GM18517 (cell line): ENCODE measurements around the gene COTL1.

Source experiments
- ATAC-seq: cut with Tn5 transposase; IDR thresholded peaks from one replicate; pipeline ENCODE4 v1.9.1; 2021; ENCODE audit warnings: mild to moderate bottlenecking, moderate library complexity; ENCODE audit not compliant: unreplicated experiment

The COTL1 gene, protein sequence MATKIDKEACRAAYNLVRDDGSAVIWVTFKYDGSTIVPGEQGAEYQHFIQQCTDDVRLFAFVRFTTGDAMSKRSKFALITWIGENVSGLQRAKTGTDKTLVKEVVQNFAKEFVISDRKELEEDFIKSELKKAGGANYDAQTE

DNA sequence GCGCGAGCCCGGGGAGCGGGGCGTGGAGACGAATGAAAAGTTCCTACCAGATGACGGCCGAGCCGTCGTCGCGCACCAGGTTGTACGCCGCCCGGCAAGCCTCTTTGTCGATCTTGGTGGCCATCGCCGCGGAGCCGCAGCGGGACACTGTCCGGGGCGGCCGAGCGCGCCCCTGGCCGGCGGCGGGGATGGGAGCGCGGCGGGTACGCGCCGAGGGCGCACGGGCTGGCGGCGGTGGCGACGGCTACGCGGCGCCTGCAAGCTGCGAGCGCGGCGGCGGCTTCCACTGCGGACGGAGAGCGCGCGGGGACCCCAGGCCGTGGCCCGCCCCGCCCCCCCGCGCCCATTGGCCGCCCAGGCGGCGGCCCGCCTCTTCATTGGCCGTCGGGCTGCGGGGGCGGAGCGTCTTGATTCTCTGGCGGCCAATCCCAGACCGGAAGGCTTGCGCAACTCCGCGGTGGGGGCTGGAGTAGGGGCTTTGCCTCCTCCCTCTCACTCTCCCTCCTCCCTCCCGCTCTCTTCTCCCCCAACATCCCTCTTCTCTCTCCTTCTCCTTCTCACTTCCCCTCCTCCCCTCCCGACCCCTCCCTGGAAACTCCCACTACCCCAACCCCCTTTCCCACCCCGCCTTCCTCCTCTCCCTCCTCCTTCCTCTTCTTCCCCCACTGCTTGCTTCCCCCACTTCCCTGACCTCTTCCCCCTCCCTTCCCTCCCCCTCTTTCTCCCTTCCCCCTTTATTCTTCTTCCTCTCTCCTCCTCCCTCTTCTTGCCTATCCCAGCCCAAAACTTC, at the start of gene COTL1:
TSS of gene COTL1 (minus strand) at position 288 of the 790 bp plus-strand sequence. CDS start at position 124, 164 bp downstream.
- ATAC-seq, result peak; percentile 70

DNA sequence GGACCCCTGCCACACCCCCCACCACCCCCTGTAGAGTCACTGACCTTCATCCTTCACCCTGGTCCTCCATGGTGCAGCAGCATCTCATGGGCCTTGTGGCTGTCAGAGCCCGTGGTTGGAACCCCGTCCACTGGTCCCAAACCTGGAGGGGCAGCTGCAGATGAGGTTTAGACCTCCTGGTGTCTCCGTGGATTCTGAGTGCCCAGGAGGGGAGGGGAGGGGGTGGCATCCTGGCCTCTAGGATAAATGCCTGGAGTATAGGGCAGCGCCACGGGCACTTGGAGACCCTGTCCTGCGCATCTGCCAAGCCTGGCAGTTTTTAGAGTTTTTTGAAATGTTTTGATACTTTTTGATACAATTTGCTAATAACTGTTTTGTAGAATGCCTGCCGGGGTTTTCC, 48.0 kb upstream of the COTL1 start:
- no peak for ATAC-seq

DNA sequence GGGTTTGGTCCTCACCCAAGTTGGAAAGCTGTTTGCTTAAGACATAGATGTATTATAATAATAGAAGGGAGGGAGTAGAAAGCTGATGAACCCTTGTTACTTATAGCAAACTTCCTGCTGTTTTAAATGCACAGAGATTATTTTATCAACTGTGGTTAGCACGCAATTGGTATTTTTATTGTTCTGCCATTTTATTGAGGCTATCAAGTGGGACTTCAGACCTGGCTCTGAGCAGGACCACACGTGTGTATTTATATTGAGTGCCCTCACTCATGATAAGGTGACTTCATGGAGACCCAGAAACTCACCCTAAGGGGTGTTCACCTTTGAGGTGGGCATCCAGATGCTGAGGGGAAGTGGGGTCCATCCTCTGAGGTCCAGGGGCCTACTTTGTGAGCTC, 47.5 kb upstream of the COTL1 start:
- ATAC-seq, result no peak

DNA sequence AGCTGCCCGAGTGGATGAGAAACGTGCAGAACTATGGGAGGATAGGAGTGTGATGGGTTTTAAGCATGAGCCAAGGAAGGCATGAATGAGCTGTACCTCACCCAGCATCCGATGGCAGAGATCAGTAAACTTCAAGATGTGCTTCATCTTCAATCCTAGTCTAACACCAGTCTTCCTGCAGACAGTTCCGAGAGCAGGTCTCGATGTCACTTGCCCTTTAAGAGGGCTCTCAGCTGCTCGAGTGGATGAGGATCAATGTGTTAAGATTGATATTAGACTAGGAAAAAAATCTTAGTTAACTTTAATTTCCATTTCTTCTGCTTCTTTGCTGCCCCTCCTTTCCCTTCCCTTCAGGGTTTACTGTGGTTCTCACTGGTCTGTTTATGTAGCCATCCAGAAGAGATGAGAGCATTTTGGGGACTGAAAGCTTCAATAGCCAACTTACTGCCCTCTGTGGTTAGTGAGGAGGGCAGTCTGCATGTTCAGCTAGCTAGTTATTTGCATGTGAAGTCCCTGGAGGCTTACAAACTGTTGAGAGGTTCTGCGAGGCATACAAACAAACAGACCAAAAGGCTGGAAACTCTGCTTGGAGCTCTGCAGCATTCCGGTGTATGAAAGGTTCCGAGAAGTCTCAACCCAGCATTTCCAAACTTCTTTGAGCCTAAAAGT, 45.7 kb upstream of the COTL1 start:
- peak; percentile 86 for ATAC-seq

DNA sequence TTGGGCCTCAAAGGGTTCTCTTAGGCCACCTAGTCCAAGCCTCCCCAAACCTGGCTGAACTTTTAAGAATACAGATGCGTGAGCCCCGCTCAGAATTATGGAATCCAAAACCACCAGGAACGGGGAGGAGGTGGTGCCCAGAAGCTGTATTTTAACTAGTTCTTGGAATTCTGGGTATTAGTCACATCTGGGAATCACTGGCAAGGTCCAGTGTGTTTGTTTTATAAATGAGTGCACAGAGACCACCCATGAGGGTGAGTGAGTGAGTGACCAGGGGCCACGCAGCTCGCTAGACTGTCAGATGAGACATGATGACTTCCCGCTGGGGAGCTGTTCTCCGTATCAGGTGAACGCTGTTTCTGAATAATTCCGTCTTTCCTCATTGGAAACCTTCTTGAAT, 44.6 kb upstream of the COTL1 start:
- no peak for ATAC-seq

DNA sequence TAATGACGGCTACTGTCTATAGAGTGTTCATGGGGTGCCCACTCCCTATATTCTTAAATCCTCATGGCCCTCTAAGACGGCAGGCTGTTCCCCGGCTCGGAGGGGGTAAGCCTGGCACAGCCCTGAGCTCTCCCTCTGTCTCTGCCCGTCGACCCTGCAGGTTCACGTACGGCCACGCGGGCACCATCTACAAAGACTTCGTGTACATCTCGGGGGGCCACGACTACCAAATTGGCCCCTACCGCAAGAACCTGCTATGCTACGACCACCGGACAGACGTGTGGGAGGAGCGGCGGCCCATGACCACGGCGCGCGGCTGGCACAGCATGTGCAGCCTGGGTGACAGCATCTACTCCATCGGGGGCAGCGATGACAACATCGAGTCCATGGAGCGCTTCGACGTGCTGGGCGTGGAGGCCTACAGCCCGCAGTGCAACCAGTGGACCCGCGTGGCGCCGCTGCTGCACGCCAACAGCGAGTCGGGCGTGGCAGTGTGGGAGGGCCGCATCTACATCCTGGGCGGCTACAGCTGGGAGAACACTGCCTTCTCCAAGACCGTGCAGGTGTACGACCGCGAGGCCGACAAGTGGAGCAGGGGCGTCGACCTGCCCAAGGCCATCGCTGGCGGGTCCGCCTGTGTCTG, 43.7 kb upstream of the COTL1 start:
- ATAC-seq, result no peak

DNA sequence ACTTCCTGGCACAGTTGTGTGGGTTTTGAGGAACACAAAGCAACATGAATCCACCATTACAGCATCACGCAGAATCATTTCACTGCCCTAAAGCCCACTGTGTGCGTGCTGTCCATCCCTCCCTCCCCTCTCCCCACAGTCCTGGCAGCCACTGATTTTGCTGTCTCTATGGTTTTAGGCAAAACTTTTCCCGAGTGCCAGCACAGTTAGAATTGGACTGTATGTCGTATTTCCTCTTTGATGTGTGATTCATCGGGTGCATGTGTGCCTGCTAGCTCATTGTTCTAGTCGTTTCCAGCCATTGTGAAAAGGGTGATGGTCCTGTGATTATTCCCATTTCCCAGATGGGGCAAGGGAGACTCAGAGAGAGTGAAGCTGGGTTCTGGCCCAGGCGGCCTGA, 43.1 kb upstream of the COTL1 start:
- ATAC-seq, result no peak

DNA sequence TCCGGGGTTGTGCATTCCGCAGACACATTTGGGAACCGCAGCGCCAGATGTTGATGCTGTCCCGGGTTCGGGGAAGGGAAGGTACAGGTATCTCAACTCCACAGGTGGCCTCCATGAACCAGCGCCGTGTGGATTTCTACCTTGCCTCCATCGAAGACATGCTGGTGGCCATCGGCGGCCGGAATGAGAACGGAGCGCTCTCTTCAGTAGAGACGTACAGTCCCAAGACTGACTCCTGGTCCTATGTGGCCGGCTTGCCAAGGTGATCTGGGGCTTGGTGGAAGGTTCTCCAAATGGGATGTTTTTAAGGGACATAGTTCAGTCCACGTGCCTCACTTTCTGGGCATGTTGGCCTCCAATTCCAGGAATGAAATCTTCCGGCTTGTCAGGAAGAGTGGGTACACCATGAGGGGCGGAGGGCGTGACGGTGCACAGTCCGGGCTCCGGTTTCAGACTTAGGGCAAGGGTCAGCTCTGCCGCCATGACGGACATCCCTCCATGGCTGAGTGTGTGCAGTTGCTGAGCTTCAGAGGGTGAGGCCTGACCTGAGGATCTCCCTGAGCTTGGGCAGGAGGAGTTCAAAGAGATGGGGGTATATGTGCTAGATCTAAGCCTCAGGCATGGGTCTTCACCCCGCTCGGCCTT, 41.9 kb upstream of the COTL1 start:
- no peak for ATAC-seq

DNA sequence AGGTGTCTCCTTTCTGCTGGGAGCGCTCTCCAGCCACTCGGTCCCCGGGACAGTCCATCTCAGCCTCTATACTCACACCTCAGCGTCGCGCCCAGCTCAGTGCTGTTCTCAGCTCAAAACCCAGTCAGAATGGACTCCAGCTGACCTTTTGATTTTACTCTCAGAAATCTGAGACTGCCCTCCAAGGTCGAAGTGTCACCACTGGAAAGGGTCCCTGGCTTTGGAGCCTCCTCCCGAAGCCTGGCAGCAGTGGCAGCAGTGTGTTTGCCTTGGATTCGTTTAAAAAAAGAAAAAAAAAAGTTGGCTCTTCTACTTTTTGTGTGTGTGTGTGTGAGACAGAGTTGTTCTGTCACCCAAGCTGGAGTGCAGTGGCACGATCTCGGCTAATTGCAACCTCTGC, 40.8 kb upstream of the COTL1 start:
- no peak for ATAC-seq

DNA sequence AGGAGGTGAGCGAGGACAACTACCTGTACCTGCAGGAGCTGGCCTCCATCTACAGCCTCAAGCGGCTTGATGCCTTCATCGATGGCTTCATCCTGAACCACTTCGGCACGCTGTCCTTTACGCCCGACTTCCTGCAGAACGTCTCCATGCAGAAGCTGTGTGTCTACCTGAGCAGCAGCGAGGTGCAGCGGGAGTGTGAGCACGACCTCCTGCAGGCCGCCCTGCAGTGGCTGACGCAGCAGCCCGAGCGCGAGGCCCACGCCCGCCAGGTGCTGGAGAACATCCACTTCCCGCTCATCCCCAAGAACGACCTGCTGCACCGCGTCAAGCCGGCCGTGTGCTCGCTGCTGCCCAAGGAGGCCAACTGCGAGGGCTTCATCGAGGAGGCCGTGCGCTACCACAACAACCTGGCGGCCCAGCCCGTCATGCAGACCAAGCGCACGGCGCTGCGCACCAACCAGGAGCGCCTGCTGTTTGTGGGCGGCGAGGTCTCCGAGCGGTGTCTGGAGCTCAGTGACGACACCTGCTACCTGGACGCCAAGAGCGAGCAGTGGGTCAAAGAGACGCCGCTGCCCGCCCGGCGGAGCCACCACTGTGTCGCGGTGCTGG, 39.5 kb upstream of the COTL1 start:
- ATAC-seq, result no peak

DNA sequence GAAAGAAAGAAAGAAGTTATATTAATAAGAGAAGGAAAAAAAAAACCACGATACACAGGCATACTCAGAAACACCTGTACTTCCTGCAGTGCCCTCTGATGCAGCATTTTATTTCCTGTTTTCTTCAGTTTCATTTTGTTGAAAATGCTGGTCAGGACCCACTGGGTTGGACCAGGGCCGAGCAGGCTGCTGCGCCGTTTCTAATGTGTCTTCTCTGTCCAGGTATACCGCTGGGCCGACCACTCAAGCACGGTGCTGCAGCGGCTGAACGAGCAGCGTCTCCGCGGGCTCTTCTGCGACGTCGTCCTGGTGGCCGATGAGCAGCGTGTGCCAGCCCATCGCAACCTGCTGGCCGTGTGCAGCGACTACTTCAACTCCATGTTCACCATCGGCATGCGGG, 38.8 kb upstream of the COTL1 start:
- ATAC-seq, result no peak

DNA sequence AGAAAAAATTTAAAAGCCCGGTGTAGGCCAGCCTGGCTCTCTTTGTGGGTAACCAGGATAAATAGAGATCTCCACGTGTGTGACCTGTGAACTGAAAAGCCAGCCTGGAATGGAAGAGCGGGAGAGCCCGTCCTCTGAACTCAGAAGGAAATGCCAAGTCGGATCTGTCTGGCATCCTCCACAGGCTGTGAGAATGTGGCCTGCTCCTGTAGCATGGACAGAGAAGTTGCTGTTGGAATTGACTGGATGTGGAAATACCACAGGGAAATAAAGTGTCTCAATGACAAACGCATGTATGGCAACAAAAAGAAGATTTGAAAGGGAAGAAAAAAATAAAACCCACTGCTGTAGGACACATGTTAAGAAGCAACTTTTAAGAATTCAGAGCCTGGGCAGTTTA, 37.1 kb upstream of the COTL1 start:
- ATAC-seq, result no peak

DNA sequence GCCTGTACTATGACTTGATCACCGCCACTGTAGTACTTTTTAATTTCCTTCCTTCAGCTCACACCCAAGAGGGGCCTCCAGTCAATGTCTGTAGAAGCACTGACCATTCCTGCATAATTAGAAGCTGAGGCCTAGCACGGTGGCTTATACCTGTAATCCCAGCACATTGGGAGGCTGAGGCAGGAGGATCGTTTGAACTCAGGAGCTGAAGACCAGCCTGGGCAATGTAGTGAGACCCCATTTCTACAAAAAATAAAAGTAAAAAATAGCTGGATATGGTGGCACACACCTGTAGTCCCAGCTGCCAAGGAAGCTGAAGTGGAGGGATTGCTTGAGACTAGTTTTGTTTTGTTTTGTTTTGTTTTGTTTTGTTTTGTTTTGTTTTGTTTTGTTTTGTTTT, 36.4 kb upstream of the COTL1 start:
- ATAC-seq, result no peak

DNA sequence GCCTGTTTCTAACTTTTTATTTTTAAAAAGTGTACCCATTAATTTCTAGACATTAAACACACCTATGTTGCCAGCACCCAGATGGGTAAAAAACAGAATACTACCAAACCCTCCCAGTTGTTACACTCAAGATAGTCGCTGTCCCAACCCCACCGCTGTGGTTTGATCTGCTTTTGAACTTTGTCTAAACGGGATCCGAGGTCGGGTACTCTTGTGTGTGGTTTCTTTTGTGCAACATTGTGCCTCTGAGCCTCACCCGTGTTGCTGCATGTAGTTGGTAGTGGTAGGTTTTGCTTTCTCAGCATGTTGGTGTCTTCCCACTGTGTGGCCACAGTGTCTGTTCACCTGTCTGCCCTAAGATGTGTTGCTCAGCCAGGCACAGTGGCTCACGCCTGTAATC, 34.7 kb upstream of the COTL1 start:
- no peak for ATAC-seq

DNA sequence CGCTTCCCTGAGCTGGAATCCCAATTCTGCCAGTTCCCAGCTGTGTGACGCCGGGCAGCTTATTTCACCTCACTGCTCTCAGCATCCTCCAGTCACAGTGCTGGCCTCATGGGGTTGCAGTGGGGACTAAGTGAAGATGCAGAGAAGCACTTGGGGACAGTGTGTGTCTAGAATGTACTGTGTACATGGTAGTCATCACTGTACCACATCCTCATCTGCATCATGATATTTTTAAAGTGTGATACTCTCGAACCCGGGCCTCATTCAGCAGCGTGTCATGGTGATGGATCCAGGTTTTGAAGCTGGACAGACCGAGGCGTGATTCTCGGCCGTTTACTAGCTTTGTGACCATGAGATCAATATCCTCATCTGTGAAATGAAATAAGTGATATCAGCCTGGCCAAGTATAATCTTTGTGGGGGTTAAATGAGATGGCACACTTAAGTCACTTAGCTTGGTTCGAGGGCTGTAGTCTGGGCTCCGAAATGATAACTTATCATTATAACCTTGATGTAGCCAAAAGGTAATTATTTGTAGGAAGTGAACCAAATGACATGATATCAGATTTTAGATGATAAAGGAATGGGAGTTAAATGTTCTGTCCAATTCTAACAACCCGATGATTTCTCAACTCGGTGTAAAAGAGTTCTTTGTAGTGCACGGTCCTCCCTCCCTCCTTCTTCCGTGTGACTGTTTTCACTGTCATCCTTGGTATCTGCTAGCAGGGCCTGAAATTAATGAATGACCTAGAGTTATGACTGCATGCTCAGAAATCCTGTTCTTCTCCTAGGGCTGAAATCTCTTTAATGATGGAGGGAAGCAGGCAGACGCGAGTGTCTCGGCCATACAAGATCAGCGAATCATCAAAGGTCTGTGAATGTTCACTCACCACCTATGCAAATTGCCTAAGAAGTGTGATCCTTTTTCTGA, 32.4 kb upstream of the COTL1 start:
- no peak for ATAC-seq

DNA sequence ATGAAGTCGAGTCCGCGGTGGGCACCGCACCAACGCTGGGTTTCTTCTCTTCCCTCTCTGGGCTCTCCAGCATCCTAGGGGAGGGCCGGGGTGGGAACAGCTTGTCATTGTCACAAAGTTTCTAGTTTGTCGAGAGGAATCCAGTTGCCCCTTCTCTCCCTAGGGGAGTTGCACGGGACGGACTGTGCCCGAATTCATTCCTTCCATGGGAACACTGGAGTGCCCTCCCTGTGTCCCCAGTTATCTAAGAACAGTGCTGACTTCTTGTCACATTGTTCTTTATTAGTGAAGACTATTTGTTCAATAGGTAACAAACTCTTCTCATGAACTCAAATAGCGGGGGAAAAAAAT, 31.6 kb upstream of the COTL1 start:
- no peak for ATAC-seq

DNA sequence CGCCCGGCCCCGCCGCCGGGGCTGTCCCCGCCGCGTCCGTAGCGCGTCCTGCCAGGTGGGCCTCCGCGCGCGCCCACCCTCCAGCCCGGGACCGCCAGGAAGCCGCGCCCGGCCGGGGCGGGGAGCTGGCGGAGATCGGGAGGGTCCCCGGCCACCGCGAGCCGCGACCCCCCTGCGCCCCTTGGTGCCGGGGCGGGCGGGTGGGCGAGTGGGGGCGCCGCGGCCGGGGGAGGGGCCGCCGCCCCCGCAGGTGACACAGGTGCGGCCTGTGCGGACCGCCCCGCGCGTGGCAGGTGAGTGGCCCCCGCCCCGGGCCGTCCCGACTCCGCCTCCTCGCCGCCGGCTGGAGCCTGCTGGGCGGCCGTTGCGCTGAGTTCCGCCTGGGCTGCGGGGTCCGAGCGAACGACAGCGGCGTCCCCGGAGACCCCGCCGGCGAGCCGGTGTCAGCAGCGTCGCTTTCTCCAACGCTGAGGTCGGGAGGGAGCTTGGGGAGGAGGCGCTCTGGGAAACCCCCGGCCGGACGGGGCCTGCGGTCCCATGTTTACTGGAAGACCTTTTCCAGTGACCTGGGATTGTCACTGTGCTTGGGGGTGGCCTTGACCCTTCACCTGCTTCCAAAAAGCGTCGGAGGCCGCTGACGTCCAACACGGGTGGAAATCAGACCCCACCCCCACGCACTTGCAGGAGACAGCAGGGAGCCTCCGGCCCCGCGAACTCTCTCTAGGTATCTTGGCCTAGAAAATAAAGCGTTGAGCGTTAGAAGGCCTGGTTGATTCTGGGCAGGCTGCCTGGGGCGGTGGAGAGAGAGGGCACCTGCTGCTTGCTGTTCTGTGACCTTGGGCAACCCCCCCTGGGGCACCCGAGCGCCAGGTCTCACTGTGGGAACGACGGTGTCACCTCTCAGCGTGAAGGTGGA, 31.0 kb upstream of the COTL1 start:
- ATAC-seq, result peak; percentile 54

DNA sequence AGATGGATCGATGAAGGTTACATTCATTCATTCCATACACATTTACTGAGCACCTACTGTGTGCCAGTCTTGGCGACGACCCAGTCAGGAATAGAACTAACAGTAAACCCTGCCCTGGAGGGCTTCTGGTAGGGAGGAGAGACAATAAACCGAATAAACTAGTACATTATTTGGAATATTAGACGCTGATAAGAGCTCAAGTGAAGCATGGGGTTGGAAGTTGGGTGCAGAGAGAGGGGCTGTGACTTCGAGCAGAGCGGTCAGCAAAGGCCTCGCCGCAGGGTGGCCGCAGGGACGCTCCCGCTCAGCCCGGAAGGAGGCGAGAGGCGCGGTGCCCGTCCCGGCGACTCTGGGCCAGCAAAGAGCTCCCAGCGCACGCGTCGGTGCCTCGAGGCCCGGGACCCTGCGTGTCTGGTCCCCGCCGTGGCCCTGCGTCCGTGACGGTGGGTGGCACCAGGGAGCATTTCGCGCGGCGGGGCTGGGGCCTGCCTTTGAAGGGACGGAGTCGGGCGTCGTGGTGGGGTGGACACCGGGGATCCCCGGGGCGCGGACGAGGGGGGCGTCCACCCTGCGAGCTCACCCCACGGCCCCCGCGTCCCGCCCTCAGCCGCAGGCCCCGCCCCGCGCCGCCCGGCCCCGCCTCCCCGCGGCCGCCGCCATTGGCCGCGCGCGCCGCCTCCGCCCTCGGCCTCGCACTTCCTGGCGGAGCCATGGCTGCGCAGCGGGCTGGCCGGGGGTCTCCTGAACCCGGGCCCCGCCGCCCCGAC, 30.1 kb upstream of the COTL1 start, which contains the start of gene KLHL36:
TSS of gene KLHL36 (plus strand) at position 684 of the 767 bp plus-strand sequence. CDS start 2,357 bp downstream, outside the sequence.
- peak; percentile 54 for ATAC-seq
